Progenitor cell of endocrine pancreas (in vitro differentiated cells): ENCODE data around the gene IL11RA. TPM values are rescaled to one million over a fixed set of nuclear protein-coding genes. Genes with fewer than 3 reads are reported as not detected.
A peak's percentile ranks its signal among the peaks of the same experiment; 100 is the strongest.

ENCODE experiments used
- DNase-seq: peaks from one replicate; pipeline ENCODE4 v3.0.0; 2021; ENCODE audit warnings: low spot score; ENCODE audit not compliant: unreplicated experiment
- H3K27ac Mint-ChIP-seq: 2 replicates; pipeline ENCODE4 v1.8.0; 2021; ENCODE audit warnings: mild to moderate bottlenecking, moderate library complexity, mixed read lengths
- H3K27me3 Mint-ChIP-seq: 2 replicates; pipeline ENCODE4 v1.8.0; 2021; ENCODE audit warnings: mixed read lengths
- H3K36me3 Mint-ChIP-seq: 2 replicates; pipeline ENCODE4 v1.8.0; 2022; ENCODE audit warnings: mixed read lengths; ENCODE audit not compliant: insufficient read depth
- H3K4me1 Mint-ChIP-seq: 2 replicates; pipeline ENCODE4 v1.8.0; 2021; ENCODE audit warnings: low read depth, mixed read lengths
- H3K4me3 Mint-ChIP-seq: 2 replicates; pipeline ENCODE4 v1.8.0; 2021; ENCODE audit warnings: low read depth, mild to moderate bottlenecking, moderate library complexity, mixed read lengths
- H3K9me3 Mint-ChIP-seq: 2 replicates; pipeline ENCODE4 v1.8.0; 2021; ENCODE audit warnings: low read depth, mixed read lengths
- total RNA-seq: library from RNA; stranded (reverse); gene quantifications from 2 replicates; pipeline ENCODE4 v1.2.1, GENCODE V29; 2021
- TF ChIP-seq, protein P1 (sequence below): fragments of 200-600 bp; sonication (generic); IDR thresholded peaks from one replicate; pipeline ENCODE4 v1.5.0; 2021; ENCODE audit warnings: antibody characterized with exemption, mild to moderate bottlenecking; ENCODE audit not compliant: unreplicated experiment

Gene IL11RA
- total RNA-seq, 1 donor from 2014 or later, result 27.5 TPM

DNA sequence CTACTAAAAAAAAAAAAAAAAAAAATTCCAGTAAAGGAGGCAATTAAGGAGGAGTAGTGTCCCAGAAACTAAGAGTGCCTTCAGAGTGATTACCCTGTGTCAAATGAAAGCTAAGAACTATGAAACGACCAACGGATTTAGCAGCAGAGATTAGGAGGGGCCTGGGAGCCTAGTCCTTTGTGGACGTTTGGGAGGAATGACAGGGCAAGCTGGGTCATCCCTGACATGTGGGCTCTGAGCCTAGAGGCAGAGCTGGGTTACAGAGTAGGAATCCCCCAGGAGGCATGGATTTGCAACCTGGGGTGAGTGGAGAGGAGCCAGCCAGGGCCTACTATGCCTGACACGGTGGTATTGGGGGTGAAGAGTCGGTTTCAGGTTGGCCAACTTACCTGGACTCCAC is 18.8 kb upstream of the IL11RA start:
- Mint-ChIP-seq H3K36me3 (peaks cover 5% of the 10 kb centered on the region), H3K27me3 (peaks cover 27% of the 10 kb centered on the region), H3K4me3 (no peak overlapping the region), H3K4me1 (peaks cover 25% of the 10 kb centered on the region), H3K27ac (no peak overlapping the region), H3K9me3 (no peaks in the 10 kb centered on the region)
- no peak for DNase-seq
- TF ChIP-seq, protein P1, sequence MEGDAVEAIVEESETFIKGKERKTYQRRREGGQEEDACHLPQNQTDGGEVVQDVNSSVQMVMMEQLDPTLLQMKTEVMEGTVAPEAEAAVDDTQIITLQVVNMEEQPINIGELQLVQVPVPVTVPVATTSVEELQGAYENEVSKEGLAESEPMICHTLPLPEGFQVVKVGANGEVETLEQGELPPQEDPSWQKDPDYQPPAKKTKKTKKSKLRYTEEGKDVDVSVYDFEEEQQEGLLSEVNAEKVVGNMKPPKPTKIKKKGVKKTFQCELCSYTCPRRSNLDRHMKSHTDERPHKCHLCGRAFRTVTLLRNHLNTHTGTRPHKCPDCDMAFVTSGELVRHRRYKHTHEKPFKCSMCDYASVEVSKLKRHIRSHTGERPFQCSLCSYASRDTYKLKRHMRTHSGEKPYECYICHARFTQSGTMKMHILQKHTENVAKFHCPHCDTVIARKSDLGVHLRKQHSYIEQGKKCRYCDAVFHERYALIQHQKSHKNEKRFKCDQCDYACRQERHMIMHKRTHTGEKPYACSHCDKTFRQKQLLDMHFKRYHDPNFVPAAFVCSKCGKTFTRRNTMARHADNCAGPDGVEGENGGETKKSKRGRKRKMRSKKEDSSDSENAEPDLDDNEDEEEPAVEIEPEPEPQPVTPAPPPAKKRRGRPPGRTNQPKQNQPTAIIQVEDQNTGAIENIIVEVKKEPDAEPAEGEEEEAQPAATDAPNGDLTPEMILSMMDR, result no peak

DNA sequence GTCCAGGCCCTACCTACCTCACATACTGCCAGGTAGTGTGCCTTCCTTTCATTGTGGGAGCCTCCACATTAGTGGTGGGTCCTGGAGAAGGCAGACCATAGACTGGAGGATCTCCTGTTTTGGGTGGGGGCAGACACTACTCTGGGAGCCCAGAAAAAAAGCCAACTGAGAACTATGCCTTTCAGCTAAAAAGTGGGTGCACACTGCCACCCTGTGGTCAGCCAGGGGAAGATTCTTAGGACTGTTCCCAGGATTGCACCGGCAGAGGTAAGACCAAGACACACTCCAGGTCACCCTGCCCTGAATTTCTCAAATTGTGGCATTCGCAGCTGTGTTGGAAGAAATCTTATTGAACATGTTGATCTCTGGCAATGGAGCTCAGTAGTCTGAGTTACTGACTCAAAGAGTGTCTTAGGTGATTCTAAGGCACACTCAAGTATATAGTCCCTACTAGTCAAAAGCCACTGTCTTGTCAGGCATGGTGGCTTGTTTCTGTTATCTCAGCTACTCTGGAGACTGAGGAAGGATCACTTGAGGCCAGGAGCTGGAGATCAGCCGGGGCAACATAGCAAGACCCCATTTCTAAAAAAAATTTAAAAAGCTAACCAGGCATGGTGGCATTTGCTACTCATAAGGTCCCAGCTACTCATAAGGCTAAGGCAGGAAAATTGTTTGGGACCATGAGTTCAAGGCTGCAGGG is 18.0 kb upstream of the IL11RA start:
- peak; percentile 57 for DNase-seq
- Mint-ChIP-seq H3K27me3 (peaks cover 22% of the 10 kb centered on the region), H3K4me3 (peak overlapping the region; percentile 40), H3K36me3 (peaks cover 5% of the 10 kb centered on the region), H3K9me3 (no peaks in the 10 kb centered on the region), H3K4me1 (peaks cover 22% of the 10 kb centered on the region), H3K27ac (no peak overlapping the region)
- TF ChIP-seq, protein P1, result peak; percentile 91

GRCh38 chr9:34634551-34635248 is 17.3 kb upstream of the IL11RA start:
- no peak overlapping the region for H3K4me3 Mint-ChIP-seq

DNA sequence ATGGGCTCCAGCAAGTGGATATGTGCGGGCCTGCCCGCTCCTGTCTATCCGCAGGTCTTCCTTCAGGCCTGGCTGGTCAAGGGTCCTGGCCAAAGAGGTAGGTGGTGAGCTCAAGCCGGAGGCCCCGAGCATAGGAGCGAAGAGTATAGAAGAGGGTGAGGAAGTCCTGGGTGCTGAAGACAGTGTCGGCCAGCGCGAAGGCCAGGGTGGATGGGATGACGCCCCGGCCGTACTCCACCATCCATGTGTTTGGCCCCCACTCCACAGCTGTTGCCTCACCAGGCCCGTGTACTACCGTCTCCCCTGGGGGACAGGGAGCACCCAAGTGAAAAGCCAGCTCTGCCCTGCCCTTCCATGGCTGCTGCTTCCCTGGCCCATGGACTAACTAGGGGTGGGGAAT is 16.4 kb upstream of the IL11RA start:
- DNase-seq, result no peak
- H3K27ac Mint-ChIP-seq, result peak overlapping the region; percentile 49
- TF ChIP-seq, protein P1, result no peak
- H3K27me3 Mint-ChIP-seq, result peaks cover 10% of the 10 kb centered on the region
- H3K4me1 Mint-ChIP-seq, result peaks cover 11% of the 10 kb centered on the region
- H3K4me3 Mint-ChIP-seq, result peak overlapping the region; percentile 45
- H3K36me3 Mint-ChIP-seq, result peaks cover 5% of the 10 kb centered on the region
- H3K9me3 Mint-ChIP-seq, result no peaks in the 10 kb centered on the region

More at GRCh38 chr9:34634551-34635248, 17.3 kb upstream of the IL11RA start:
- no peak for DNase-seq
- TF ChIP-seq, protein P1, result no peak
- peaks cover 17% of the 10 kb centered on the region for H3K4me1 Mint-ChIP-seq
- no peak overlapping the region for H3K27ac Mint-ChIP-seq
- peaks cover 5% of the 10 kb centered on the region for H3K36me3 Mint-ChIP-seq
- no peaks in the 10 kb centered on the region for H3K9me3 Mint-ChIP-seq
- peaks cover 16% of the 10 kb centered on the region for H3K27me3 Mint-ChIP-seq

DNA sequence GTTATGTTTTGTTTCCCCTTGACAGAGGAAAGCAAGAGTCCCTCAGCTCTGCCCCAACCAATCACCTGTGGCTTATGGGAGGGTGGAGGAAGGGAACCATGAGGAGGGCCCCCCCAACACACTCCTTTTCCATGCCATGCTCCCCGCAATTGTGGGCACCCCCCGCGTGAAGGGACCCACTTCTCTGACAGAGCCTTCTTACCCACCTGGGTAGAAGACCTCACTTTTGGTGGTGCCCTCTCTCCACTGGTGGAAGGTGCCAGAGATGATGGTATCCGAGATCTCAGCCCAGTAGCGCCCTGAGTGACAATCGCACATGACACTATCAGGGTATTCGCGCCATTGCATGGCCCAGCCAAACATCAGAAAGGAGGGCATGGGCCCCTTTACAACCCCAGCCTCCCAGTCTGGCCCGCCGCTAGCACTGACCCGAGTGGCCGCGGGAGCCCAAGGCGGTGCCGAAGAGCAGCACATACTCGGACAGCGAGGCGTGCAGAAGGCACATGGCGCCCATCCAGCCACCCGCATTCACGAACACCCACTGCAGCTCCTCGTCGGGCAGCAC is 15.1 kb upstream of the IL11RA start:
- TF ChIP-seq, protein P1, result no peak
- Mint-ChIP-seq H3K27me3 (peaks cover 5% of the 10 kb centered on the region), H3K36me3 (peaks cover 5% of the 10 kb centered on the region), H3K9me3 (no peaks in the 10 kb centered on the region), H3K4me1 (peaks cover 10% of the 10 kb centered on the region), H3K4me3 (peak overlapping the region; percentile 77), H3K27ac (no peak overlapping the region)
- DNase-seq, result no peak
